Measurements from ENCODE around the gene ASB7.
"Not testable (repeated sequence)": the region's sequence is repeated elsewhere in the genome, so short reads cannot be mapped to it uniquely, and the experiment has no call there.

Gene ASB7

GRCh38 chr15:100572362-100572983, 29.9 kb upstream of the ASB7 start:
- Histone ChIP-seq H3K9me3 (ENCODE audit: insufficient read depth, low read depth, low read length) (no peaks in the 10 kb centered on the region), H3K36me3 (ENCODE audit: insufficient read depth, low read depth, low read length) (peaks cover 42% of the 10 kb centered on the region), H3K4me3 (ENCODE audit: low read length) (no peak overlapping the region), H3K9ac (ENCODE audit: low read depth, low read length) (no peak overlapping the region), H3K27ac (ENCODE audit: low read length) (no peak overlapping the region), H3K27me3 (ENCODE audit: insufficient read depth, low read length) (no peaks in the 10 kb centered on the region), H3K4me1 (ENCODE audit: insufficient read depth, low read length) (no peaks in the 10 kb centered on the region)

DNA sequence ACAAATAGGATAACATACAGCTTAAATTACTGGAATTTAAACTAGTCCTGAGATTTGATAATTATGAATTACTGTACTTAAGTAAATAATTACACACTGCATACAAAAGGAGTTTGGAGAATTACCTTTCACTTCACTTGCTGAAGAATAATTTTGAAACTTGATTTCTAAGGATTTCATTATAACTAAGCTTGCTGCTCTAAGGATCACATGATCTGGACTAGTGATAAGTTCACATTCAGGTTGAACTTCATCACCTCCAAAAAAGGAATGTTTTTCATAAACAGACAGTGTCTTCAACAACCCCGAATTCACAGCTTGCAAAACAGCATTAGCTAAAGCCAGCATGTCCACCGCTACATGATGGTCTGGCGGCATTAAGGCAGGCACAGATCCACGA, 28.9 kb upstream of the ASB7 start:
- Histone ChIP-seq H3K9ac (ENCODE audit: low read depth, low read length) (no peak overlapping the region), H3K9me3 (ENCODE audit: insufficient read depth, low read depth, low read length) (no peaks in the 10 kb centered on the region), H3K27ac (ENCODE audit: low read length) (no peak overlapping the region), H3K4me3 (ENCODE audit: low read length) (no peak overlapping the region), H3K4me1 (ENCODE audit: insufficient read depth, low read length) (no peaks in the 10 kb centered on the region), H3K27me3 (ENCODE audit: insufficient read depth, low read length) (no peaks in the 10 kb centered on the region), H3K36me3 (ENCODE audit: insufficient read depth, low read depth, low read length) (peaks cover 42% of the 10 kb centered on the region)

- Histone ChIP-seq H3K27ac (ENCODE audit: low read length) (no peak overlapping the region), H3K4me3 (ENCODE audit: low read length) (no peak overlapping the region), H3K9ac (ENCODE audit: low read depth, low read length) (no peak overlapping the region)
These were observed 22.0 kb upstream of the ASB7 start for GRCh38 chr15:100580414-100580813.

GRCh38 chr15:100588638-100589242, 13.6 kb upstream of the ASB7 start:
- Histone ChIP-seq H3K27me3 (ENCODE audit: insufficient read depth, low read length) (no peaks in the 10 kb centered on the region), H3K36me3 (ENCODE audit: insufficient read depth, low read depth, low read length) (peaks cover 8% of the 10 kb centered on the region; the same call in 1 of the 2 replicates), H3K9ac (ENCODE audit: low read depth, low read length) (no peak overlapping the region), H3K9me3 (ENCODE audit: insufficient read depth, low read depth, low read length) (peaks cover 80% of the 10 kb centered on the region), H3K4me1 (ENCODE audit: insufficient read depth, low read length) (no peaks in the 10 kb centered on the region), H3K27ac (ENCODE audit: low read length) (no peak overlapping the region), H3K4me3 (ENCODE audit: low read length) (no peak overlapping the region)

More at GRCh38 chr15:100580414-100580813, 22.0 kb upstream of the ASB7 start:
- H3K27me3 ChIP-seq (ENCODE audit: insufficient read depth, low read length), result no peaks in the 10 kb centered on the region
- H3K36me3 ChIP-seq (ENCODE audit: insufficient read depth, low read depth, low read length), result peaks cover 2% of the 10 kb centered on the region; the same call in 1 of the 2 replicates
- no peaks in the 10 kb centered on the region for H3K4me1 ChIP-seq (ENCODE audit: insufficient read depth, low read length)
- H3K9me3 ChIP-seq (ENCODE audit: insufficient read depth, low read depth, low read length), result peaks cover 13% of the 10 kb centered on the region

DNA sequence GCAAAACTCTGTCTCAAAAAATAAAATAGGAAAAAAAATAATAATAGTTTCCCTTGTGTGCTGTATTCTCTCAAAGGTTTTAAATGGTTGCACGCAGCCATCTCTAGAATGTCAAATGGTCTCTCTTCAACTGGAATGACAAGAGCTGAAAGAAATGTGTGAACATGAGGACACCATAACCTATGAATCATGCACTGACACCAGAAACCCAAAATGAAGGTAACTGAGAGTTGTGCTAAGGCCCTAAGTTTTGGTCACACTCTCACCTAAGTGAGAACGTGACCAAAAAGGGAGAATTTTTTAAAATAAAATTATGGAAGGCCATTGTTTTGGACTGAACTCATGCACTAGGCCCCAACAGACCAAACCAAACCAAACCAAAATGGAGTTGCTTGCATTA, 11.2 kb upstream of the ASB7 start:
- H3K9me3 ChIP-seq (ENCODE audit: insufficient read depth, low read depth, low read length), result peaks cover 61% of the 10 kb centered on the region
- H3K9ac ChIP-seq (ENCODE audit: low read depth, low read length); H3K36me3 ChIP-seq (ENCODE audit: insufficient read depth, low read depth, low read length); H3K27ac ChIP-seq (ENCODE audit: low read length); H3K4me3 ChIP-seq (ENCODE audit: low read length); H3K27me3 ChIP-seq (ENCODE audit: insufficient read depth, low read length); H3K4me1 ChIP-seq (ENCODE audit: insufficient read depth, low read length): not testable (repeated sequence)

DNA sequence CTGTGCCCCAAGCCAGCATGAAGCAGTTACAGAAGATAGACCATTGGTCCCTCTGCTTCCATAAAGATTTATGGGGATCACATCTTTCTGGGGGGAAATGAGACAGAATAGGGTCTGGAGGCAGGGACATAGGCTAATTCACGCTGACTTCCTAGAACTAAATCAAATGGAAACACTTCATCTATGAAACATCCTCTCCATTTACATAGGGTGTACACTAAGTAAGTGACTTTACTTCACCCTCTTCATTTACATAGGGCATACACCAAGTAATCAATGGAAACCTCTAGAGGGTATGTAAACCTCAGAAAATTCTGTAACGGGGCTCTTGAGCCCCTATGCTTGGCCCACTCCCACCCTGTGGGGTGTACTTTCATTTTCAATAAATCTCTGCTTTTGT, 10.6 kb upstream of the ASB7 start:
- H3K9me3 ChIP-seq (ENCODE audit: insufficient read depth, low read depth, low read length), result peaks cover 55% of the 10 kb centered on the region
- H3K27me3 ChIP-seq (ENCODE audit: insufficient read depth, low read length), result no peaks in the 10 kb centered on the region
- H3K9ac ChIP-seq (ENCODE audit: low read depth, low read length), result no peak overlapping the region
- no peaks in the 10 kb centered on the region for H3K4me1 ChIP-seq (ENCODE audit: insufficient read depth, low read length)
- H3K4me3 ChIP-seq (ENCODE audit: low read length), result no peak overlapping the region
- H3K36me3 ChIP-seq (ENCODE audit: insufficient read depth, low read depth, low read length), result no peaks in the 10 kb centered on the region
- no peak overlapping the region for H3K27ac ChIP-seq (ENCODE audit: low read length)

- no peaks in the 10 kb centered on the region for H3K36me3 ChIP-seq (ENCODE audit: insufficient read depth, low read depth, low read length)
- H3K4me1 ChIP-seq (ENCODE audit: insufficient read depth, low read length), result no peaks in the 10 kb centered on the region
- H3K9me3 ChIP-seq (ENCODE audit: insufficient read depth, low read depth, low read length), result peaks cover 44% of the 10 kb centered on the region
- H3K27ac ChIP-seq (ENCODE audit: low read length), result no peak overlapping the region
- H3K27me3 ChIP-seq (ENCODE audit: insufficient read depth, low read length), result no peaks in the 10 kb centered on the region
- no peak overlapping the region for H3K9ac ChIP-seq (ENCODE audit: low read depth, low read length)
- H3K4me3 ChIP-seq (ENCODE audit: low read length), result no peak overlapping the region
These were observed 9.5 kb upstream of the ASB7 start for GRCh38 chr15:100592898-100593297.

- no peaks in the 10 kb centered on the region for H3K4me1 ChIP-seq (ENCODE audit: insufficient read depth, low read length)
- H3K27ac ChIP-seq (ENCODE audit: low read length), result no peak overlapping the region
- no peaks in the 10 kb centered on the region for H3K27me3 ChIP-seq (ENCODE audit: insufficient read depth, low read length)
- H3K9ac ChIP-seq (ENCODE audit: low read depth, low read length), result no peak overlapping the region
- H3K9me3 ChIP-seq (ENCODE audit: insufficient read depth, low read depth, low read length), result peaks cover 39% of the 10 kb centered on the region
- H3K36me3 ChIP-seq (ENCODE audit: insufficient read depth, low read depth, low read length), result no peaks in the 10 kb centered on the region
- no peak overlapping the region for H3K4me3 ChIP-seq (ENCODE audit: low read length)
These were observed 9.0 kb upstream of the ASB7 start for GRCh38 chr15:100593431-100593830.

DNA sequence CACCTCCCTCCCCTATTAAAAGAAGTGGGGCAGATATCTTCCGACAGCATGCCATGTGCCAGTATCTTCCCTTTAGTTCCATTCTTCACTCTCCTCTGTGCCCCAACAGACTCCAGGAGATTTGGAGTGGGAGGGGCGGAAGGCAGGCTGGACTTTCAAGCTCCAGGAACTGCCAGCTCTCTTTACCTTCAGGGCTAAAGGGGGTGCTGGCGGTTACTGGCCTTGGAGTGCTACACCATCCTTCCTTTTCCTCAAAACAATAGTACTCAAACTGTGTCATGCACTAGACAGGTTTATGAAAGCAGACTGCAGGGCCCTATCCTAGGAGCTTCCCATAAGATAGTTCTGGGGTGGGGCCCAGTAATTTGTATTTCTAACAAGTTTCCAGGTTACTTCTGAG, 6.4 kb upstream of the ASB7 start:
- H3K9ac ChIP-seq (ENCODE audit: low read depth, low read length), result no peak overlapping the region
- no peak overlapping the region for H3K27ac ChIP-seq (ENCODE audit: low read length)
- peaks cover 4% of the 10 kb centered on the region; the same call in 1 of the 2 replicates for H3K4me1 ChIP-seq (ENCODE audit: insufficient read depth, low read length)
- H3K27me3 ChIP-seq (ENCODE audit: insufficient read depth, low read length), result no peaks in the 10 kb centered on the region
- no peak overlapping the region for H3K4me3 ChIP-seq (ENCODE audit: low read length)
- H3K9me3 ChIP-seq (ENCODE audit: insufficient read depth, low read depth, low read length), result peaks cover 15% of the 10 kb centered on the region; the same call in 1 of the 2 replicates
- no peaks in the 10 kb centered on the region for H3K36me3 ChIP-seq (ENCODE audit: insufficient read depth, low read depth, low read length)

GRCh38 chr15:100596792-100597191, 5.6 kb upstream of the ASB7 start:
- no peak overlapping the region for H3K27ac ChIP-seq (ENCODE audit: low read length)
- no peak overlapping the region for H3K4me3 ChIP-seq (ENCODE audit: low read length)
- no peak overlapping the region for H3K9ac ChIP-seq (ENCODE audit: low read depth, low read length)
- no peaks in the 10 kb centered on the region for H3K36me3 ChIP-seq (ENCODE audit: insufficient read depth, low read depth, low read length)
- peaks cover 4% of the 10 kb centered on the region; the same call in 1 of the 2 replicates for H3K4me1 ChIP-seq (ENCODE audit: insufficient read depth, low read length)
- no peaks in the 10 kb centered on the region for H3K27me3 ChIP-seq (ENCODE audit: insufficient read depth, low read length)
- H3K9me3 ChIP-seq (ENCODE audit: insufficient read depth, low read depth, low read length), result peaks cover 7% of the 10 kb centered on the region; the same call in 1 of the 2 replicates

- Histone ChIP-seq H3K27ac (ENCODE audit: low read length) (no peak overlapping the region), H3K4me3 (ENCODE audit: low read length) (no peak overlapping the region), H3K36me3 (ENCODE audit: insufficient read depth, low read depth, low read length) (no peaks in the 10 kb centered on the region), H3K9me3 (ENCODE audit: insufficient read depth, low read depth, low read length) (no peaks in the 10 kb centered on the region; the same call in 1 of the 2 replicates), H3K4me1 (ENCODE audit: insufficient read depth, low read length) (peaks cover 4% of the 10 kb centered on the region; the same call in 1 of the 2 replicates), H3K9ac (ENCODE audit: low read depth, low read length) (no peak overlapping the region), H3K27me3 (ENCODE audit: insufficient read depth, low read length) (no peaks in the 10 kb centered on the region)
These were observed 4.5 kb upstream of the ASB7 start for GRCh38 chr15:100597862-100598261.

- H3K9ac ChIP-seq (ENCODE audit: low read depth, low read length), result no peak overlapping the region
These were observed 3.7 kb upstream of the ASB7 start for GRCh38 chr15:100598655-100599054.

More at GRCh38 chr15:100598655-100599054, 3.7 kb upstream of the ASB7 start:
- Histone ChIP-seq H3K27me3 (ENCODE audit: insufficient read depth, low read length) (no peaks in the 10 kb centered on the region), H3K4me3 (ENCODE audit: low read length) (no peak overlapping the region), H3K4me1 (ENCODE audit: insufficient read depth, low read length) (peaks cover 5% of the 10 kb centered on the region; the same call in 1 of the 2 replicates), H3K36me3 (ENCODE audit: insufficient read depth, low read depth, low read length) (no peaks in the 10 kb centered on the region), H3K9me3 (ENCODE audit: insufficient read depth, low read depth, low read length) (no peaks in the 10 kb centered on the region; the same call in 1 of the 2 replicates), H3K27ac (ENCODE audit: low read length) (no peak overlapping the region)
